Parathyroid adenoma (tissue), 2 donors: ENCODE measurements around the gene ZDHHC20.
A peak's percentile ranks its signal among the peaks of the same experiment; 100 is the strongest.

Experiments
- H2AFZ ChIP-seq: fragments of 300-600 bp; sonication (generic); one replicate; pipeline ENCODE4 v1.7.0; 2017; ENCODE audit warnings: antibody characterized with exemption, mild to moderate bottlenecking
- H3K27ac ChIP-seq: fragments of 300-600 bp; sonication (generic); one replicate; pipeline ENCODE4 v1.7.0; 2017
- H3K27me3 ChIP-seq: fragments of 300-600 bp; sonication (generic); one replicate; pipeline ENCODE4 v1.7.0; 2017; ENCODE audit warnings: low read length; ENCODE audit not compliant: control insufficient read depth, insufficient read depth
- H3K36me3 ChIP-seq: fragments of 300-600 bp; sonication (generic); one replicate; pipeline ENCODE4 v1.7.0; 2017; ENCODE audit warnings: low read length; ENCODE audit not compliant: control insufficient read depth, insufficient read depth
- H3K4me1 ChIP-seq: fragments of 300-600 bp; sonication (generic); one replicate; pipeline ENCODE4 v1.7.0; 2017; ENCODE audit warnings: control low read depth
- H3K4me2 ChIP-seq: fragments of 300-600 bp; sonication (generic); one replicate; pipeline ENCODE4 v1.7.0; 2017; ENCODE audit warnings: low read length
- H3K4me3 ChIP-seq: fragments of 300-600 bp; sonication (generic); one replicate; pipeline ENCODE4 v1.7.0; 2017; ENCODE audit warnings: low read depth, low read length
- H3K79me2 ChIP-seq: fragments of 300-600 bp; sonication (generic); one replicate; pipeline ENCODE4 v1.7.0; 2017; ENCODE audit warnings: control low read depth
- H3K9ac ChIP-seq: fragments of 300-600 bp; sonication (generic); one replicate; pipeline ENCODE4 v1.7.0; 2017; ENCODE audit warnings: mild to moderate bottlenecking
- H3K9me3 ChIP-seq: fragments of 300-600 bp; sonication (generic); one replicate; pipeline ENCODE4 v1.7.0; 2017; ENCODE audit warnings: low read length; ENCODE audit not compliant: control insufficient read depth
- CTCF ChIP-seq: fragments of 300-600 bp; sonication (generic); IDR thresholded peaks from one replicate; pipeline ENCODE4 v1.7.0; 2017; ENCODE audit warnings: antibody characterized with exemption, mild to moderate bottlenecking
- donor health status: primary hyperparathyroidism.

The ZDHHC20 gene

GRCh38 chr13:21328836-21329477 is 130.1 kb downstream of the ZDHHC20 start:
- no peak overlapping the region for H3K4me3 ChIP-seq
- no peak overlapping the region for H3K4me2 ChIP-seq
- H2AFZ ChIP-seq = no peak overlapping the region

DNA sequence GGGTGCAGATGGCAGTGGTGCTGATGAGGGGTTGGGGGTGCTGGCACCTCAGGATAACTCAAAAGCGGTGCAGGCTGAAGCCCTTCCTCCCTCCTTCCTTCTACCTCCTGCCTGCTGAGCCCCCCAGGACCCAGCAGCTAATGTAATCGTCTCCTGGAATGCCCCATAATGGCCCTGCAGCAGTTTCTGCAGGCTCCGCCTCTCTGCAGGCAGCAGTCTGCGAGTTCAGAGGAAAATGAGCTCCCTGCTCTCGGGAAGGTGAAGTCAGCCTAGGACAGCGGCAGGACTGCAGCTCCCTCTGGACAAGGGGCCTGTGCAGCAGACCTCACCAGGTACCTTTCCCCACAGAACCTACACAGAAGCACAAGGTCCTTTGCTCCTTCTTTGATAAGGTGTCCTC is 130.9 kb downstream of the ZDHHC20 start:
- H3K4me2 ChIP-seq = no peak overlapping the region
- no peaks in the 10 kb centered on the region for H3K79me2 ChIP-seq
- no peaks in the 10 kb centered on the region for H3K36me3 ChIP-seq
- no peak overlapping the region for H2AFZ ChIP-seq
- peak overlapping the region; percentile 47 for H3K27ac ChIP-seq
- no peak for TF ChIP-seq CTCF
- H3K4me3 ChIP-seq = no peak overlapping the region
- no peaks in the 10 kb centered on the region for H3K9me3 ChIP-seq
- peaks cover 8% of the 10 kb centered on the region for H3K4me1 ChIP-seq
- no peaks in the 10 kb centered on the region for H3K27me3 ChIP-seq
- H3K9ac ChIP-seq = no peak overlapping the region

More at GRCh38 chr13:21328836-21329477, 130.1 kb downstream of the ZDHHC20 start:
- Histone ChIP-seq H3K79me2 (no peaks in the 10 kb centered on the region), H3K27ac (peak overlapping the region; percentile 47), H3K27me3 (no peaks in the 10 kb centered on the region), H3K9ac (no peak overlapping the region), H3K9me3 (no peaks in the 10 kb centered on the region), H3K36me3 (no peaks in the 10 kb centered on the region), H3K4me1 (peaks cover 12% of the 10 kb centered on the region)
- TF ChIP-seq CTCF = no peak

- Histone ChIP-seq H3K27ac (no peak overlapping the region), H3K9me3 (no peaks in the 10 kb centered on the region), H3K4me1 (peaks cover 8% of the 10 kb centered on the region), H3K79me2 (no peaks in the 10 kb centered on the region), H3K36me3 (no peaks in the 10 kb centered on the region), H3K4me3 (no peak overlapping the region), H3K9ac (no peak overlapping the region), H3K4me2 (no peak overlapping the region), H2AFZ (peak overlapping the region; percentile 75), H3K27me3 (no peaks in the 10 kb centered on the region)
- TF ChIP-seq CTCF = no peak
Measured at GRCh38 chr13:21326155-21327031, 132.7 kb downstream of the ZDHHC20 start.

DNA sequence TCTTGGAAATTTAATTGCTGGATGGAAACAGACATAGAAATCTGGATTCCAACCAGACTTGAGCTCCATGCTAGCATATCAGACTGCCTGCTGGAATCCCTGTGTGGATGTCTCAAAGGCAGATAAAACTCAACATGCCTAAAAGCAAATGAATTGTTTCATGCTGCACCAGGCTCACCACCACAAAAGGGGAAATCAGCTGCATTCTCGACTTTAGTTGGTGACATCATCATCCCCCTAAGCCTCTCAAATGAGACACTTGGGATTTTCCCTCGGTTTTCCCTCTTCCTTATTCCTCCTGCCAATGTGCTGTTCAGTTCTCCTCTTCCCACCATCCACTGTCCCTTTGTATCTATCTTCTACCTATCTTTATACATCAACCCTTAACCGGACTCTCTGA is 134.3 kb downstream of the ZDHHC20 start:
- H3K27me3 ChIP-seq = no peaks in the 10 kb centered on the region
- H3K4me3 ChIP-seq = no peak overlapping the region
- H3K4me2 ChIP-seq = no peak overlapping the region
- no peak for TF ChIP-seq CTCF
- no peak overlapping the region for H2AFZ ChIP-seq
- peaks cover 6% of the 10 kb centered on the region for H3K4me1 ChIP-seq
- H3K27ac ChIP-seq = no peak overlapping the region
- no peaks in the 10 kb centered on the region for H3K36me3 ChIP-seq
- no peaks in the 10 kb centered on the region for H3K79me2 ChIP-seq
- no peak overlapping the region for H3K9ac ChIP-seq
- no peaks in the 10 kb centered on the region for H3K9me3 ChIP-seq
